Immature natural killer cell (primary cell): ENCODE measurements around the gene TEX14. TPM values are rescaled to one million over a fixed set of nuclear protein-coding genes. Genes with fewer than 3 reads are reported as not detected.

Source experiments
- DNase-seq, 3 donors: peaks; one replicate each; pipeline ENCODE4 v3.0.0; 2022; ENCODE audit warnings: mixed read lengths in 1 of 3
- H3K27ac Mint-ChIP-seq, 6 donors: one replicate each; pipeline ENCODE4 v1.8.0; 2020; ENCODE audit warnings: mixed read lengths in 6 of 6, mild to moderate bottlenecking in 5 of 6, inconsistent platforms in 4 of 6, moderate library complexity in 3 of 6
- H3K27me3 Mint-ChIP-seq, 3 donors: one replicate each; pipeline ENCODE4 v1.8.0; 2020 to 2021; ENCODE audit warnings: low read depth in 3 of 3, mild to moderate bottlenecking in 3 of 3, mixed read lengths in 3 of 3, moderate library complexity in 3 of 3, inconsistent platforms in 1 of 3
- H3K36me3 Mint-ChIP-seq, 3 donors: one replicate each; pipeline ENCODE4 v1.8.0; 2020; ENCODE audit warnings: mixed read lengths in 3 of 3, inconsistent platforms in 2 of 3, mild to moderate bottlenecking in 2 of 3
- H3K4me1 Mint-ChIP-seq, 2 donors: one replicate each; pipeline ENCODE4 v1.8.0; 2020; ENCODE audit warnings: inconsistent platforms in 2 of 2, mild to moderate bottlenecking in 2 of 2, mixed read lengths in 2 of 2, moderate library complexity in 1 of 2
- H3K4me3 Mint-ChIP-seq, 5 donors: one replicate each; pipeline ENCODE4 v1.8.0; 2020; ENCODE audit warnings: mild to moderate bottlenecking in 5 of 5, mixed read lengths in 5 of 5, inconsistent platforms in 3 of 5, moderate library complexity in 3 of 5
- H3K9me3 Mint-ChIP-seq, 6 donors: one replicate each; pipeline ENCODE4 v1.8.0; 2020; ENCODE audit warnings: mild to moderate bottlenecking in 6 of 6, mixed read lengths in 6 of 6, inconsistent platforms in 4 of 6, moderate library complexity in 3 of 6
- polyA plus RNA-seq, 3 donors: library from polyadenylated mRNA; unstranded; fragments of 300-500 nt; fragmentation: Illumina TruSeq; gene quantifications; one replicate each; pipeline ENCODE4 v1.2.3, GENCODE V29; 2021

TEX14 gene
- polyA plus RNA-seq, 3 donors from 2014 or later, result not detected

DNA sequence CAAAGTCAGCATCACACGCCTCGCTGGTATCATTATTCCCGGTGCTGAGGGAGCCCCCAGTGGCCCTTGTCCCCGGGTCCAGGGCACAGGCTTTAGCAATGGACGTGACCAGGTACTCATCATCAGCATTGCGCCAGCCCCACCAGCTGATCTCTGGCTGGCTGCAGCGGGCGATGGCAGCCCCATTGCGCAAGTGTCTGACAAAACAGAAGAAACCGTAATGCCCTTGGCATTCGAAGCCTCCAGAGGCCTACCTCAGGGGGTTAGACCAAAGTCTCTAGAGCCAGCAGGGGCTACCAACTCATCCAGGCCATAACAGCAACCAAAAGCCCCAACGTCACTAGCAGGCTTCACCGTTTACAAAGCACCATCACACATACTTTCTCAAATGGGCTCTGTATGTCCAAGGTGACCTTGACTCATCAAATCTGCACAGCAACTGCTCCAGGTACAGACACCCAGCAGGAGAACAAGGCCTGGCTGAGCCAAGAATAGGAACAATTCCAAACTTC lies 184.7 kb downstream of the TEX14 start:
- H3K9me3 Mint-ChIP-seq, result no peaks in the 10 kb centered on the region
- peaks cover 20 to 72% (median 40%) of the 10 kb centered on the region in 3 donors for H3K36me3 Mint-ChIP-seq
- peaks cover 0 to 4% (median 0%) of the 10 kb centered on the region in 3 donors for H3K27me3 Mint-ChIP-seq
- H3K27ac Mint-ChIP-seq, result peak overlapping the region in 1 of 6 donors; percentile 30
- no peak for DNase-seq
- H3K4me3 Mint-ChIP-seq, result no peak overlapping the region
- peaks cover 9 to 13% of the 10 kb centered on the region in 2 donors for H3K4me1 Mint-ChIP-seq

Other genes with a start within 250 kb of the TEX14 start
- under 1 TPM in 1 of 3 donors, not detected in 2; 0.16 TPM for gene HSF5, start 203.6 kb downstream of the TEX14 start, polyA plus RNA-seq
- gene MTMR4, start 177.4 kb downstream of the TEX14 start, polyA plus RNA-seq, result 10 to 100 TPM in 2 of 3 donors, 1 to 10 TPM in 1; 9.3 to 24.2 (median 20.5) TPM
- gene RAD51C, start 557 bp upstream of the TEX14 start, polyA plus RNA-seq, result 10 to 100 TPM; 25.3 to 78.8 (median 44.0) TPM
- gene PPM1E, start 63.8 kb upstream of the TEX14 start, polyA plus RNA-seq, result not detected